GM23338 (cell line): ENCODE data around the gene WNT9A. TPM values are rescaled to one million over a fixed set of nuclear protein-coding genes. Genes with fewer than 3 reads are reported as not detected.

Experiments used
- ATAC-seq: fragments of 200-7000 bp; cut with Tn5 transposase; 3 replicates; pipeline ENCODE4 v1.9.1; 2020
- DNase-seq: peaks from one replicate; pipeline ENCODE4 v3.0.0-alpha.2; 2015; ENCODE audit warnings: low spot score
- H2AFZ ChIP-seq: fragments of 200-600 bp; sonication (generic); 2 replicates; pipeline ENCODE4 v1.8.0; 2016; ENCODE audit warnings: antibody characterized with exemption, mild to moderate bottlenecking, moderate library complexity
- H3F3A ChIP-seq: fragments of 200-600 bp; sonication (generic); replicated peaks from 2 replicates; pipeline ENCODE4 v1.8.0; 2017; ENCODE audit warnings: antibody characterized with exemption, mixed run types, low read depth
- H3K27ac ChIP-seq: fragments of 200-600 bp; sonication (generic); 2 replicates; pipeline ENCODE4 v1.6.1; 2016; ENCODE audit warnings: low read depth
- H3K27me3 ChIP-seq: fragments of 200-600 bp; sonication (generic); 2 replicates; pipeline ENCODE4 v1.8.0; 2016; ENCODE audit warnings: mild to moderate bottlenecking, mixed run types, moderate library complexity; ENCODE audit not compliant: insufficient read depth
- H3K36me3 ChIP-seq: fragments of 200-600 bp; sonication (generic); 2 replicates; pipeline ENCODE4 v1.8.0; 2016; ENCODE audit warnings: mild to moderate bottlenecking; ENCODE audit not compliant: insufficient read depth
- H3K4me1 ChIP-seq: fragments of 200-600 bp; sonication (generic); 2 replicates; pipeline ENCODE4 v1.8.0; 2016; ENCODE audit warnings: mild to moderate bottlenecking, moderate library complexity; ENCODE audit not compliant: insufficient read depth
- H3K4me2 ChIP-seq: fragments of 200-600 bp; sonication (generic); 2 replicates; pipeline ENCODE4 v1.7.1; 2017; ENCODE audit warnings: mixed run types
- H3K4me3 ChIP-seq: fragments of 200-600 bp; sonication (generic); 2 replicates; pipeline ENCODE4 v1.6.1; 2016; ENCODE audit warnings: mixed run types
- H3K79me2 ChIP-seq: fragments of 200-600 bp; sonication (generic); replicated peaks from 2 replicates; pipeline ENCODE4 v1.8.0; 2017; ENCODE audit warnings: mild to moderate bottlenecking; ENCODE audit not compliant: insufficient read depth
- H3K9me2 ChIP-seq: fragments of 200-600 bp; sonication (generic); 2 replicates; pipeline ENCODE4 v1.8.0; 2017; ENCODE audit not compliant: insufficient read depth
- H4K20me1 ChIP-seq: fragments of 200-600 bp; sonication (generic); replicated peaks from 2 replicates; pipeline ENCODE4 v1.8.0; 2017; ENCODE audit warnings: mild to moderate bottlenecking; ENCODE audit not compliant: insufficient read depth
- H3K27ac Mint-ChIP-seq: 2 replicates; pipeline ENCODE4 v1.8.0; 2020; ENCODE audit warnings: inconsistent platforms, mild to moderate bottlenecking, moderate library complexity, mixed read lengths
- H3K27me3 Mint-ChIP-seq: 3 replicates; pipeline ENCODE4 v1.8.0; 2022; ENCODE audit warnings: low read depth, mild to moderate bottlenecking, moderate library complexity, mixed read lengths, inconsistent platforms; ENCODE audit not compliant: insufficient read depth, poor library complexity
- H3K36me3 Mint-ChIP-seq: 3 replicates; pipeline ENCODE4 v1.8.0; 2021; ENCODE audit warnings: low read depth, mild to moderate bottlenecking, inconsistent platforms, moderate library complexity, mixed read lengths
- H3K4me1 Mint-ChIP-seq: 3 replicates; pipeline ENCODE4 v1.8.0; 2020; ENCODE audit warnings: mild to moderate bottlenecking, inconsistent platforms, mixed read lengths
- H3K4me3 Mint-ChIP-seq: 3 replicates; pipeline ENCODE4 v1.8.0; 2021; ENCODE audit warnings: moderate library complexity, mild to moderate bottlenecking, inconsistent platforms, mixed read lengths
- H3K9me3 Mint-ChIP-seq: 3 replicates; pipeline ENCODE4 v1.8.0; 2020; ENCODE audit warnings: moderate library complexity, mild to moderate bottlenecking, inconsistent platforms, mixed read lengths
- EZH2phosphoT487 ChIP-seq: fragments of 200-600 bp; sonication (generic); IDR thresholded peaks from one replicate; pipeline ENCODE4 v1.8.1; 2018; ENCODE audit warnings: antibody characterized with exemption; ENCODE audit not compliant: unreplicated experiment
- NANOG ChIP-seq: IDR thresholded peaks from 2 replicates; pipeline ENCODE4 v1.6.1; 2016; ENCODE audit warnings: antibody characterized with exemption, borderline replicate concordance
- STAT1 ChIP-seq: IDR thresholded peaks from one replicate; pipeline ENCODE4 v1.6.1; 2016; ENCODE audit warnings: antibody characterized with exemption; ENCODE audit not compliant: unreplicated experiment
- ZNF331 ChIP-seq: fragments of 250-450 bp; sonication (Bioruptor Pico); IDR thresholded peaks from 2 replicates; pipeline ENCODE4 v1.5.0; 2020; ENCODE audit warnings: low read depth, mild to moderate bottlenecking, moderate library complexity
- polyA plus RNA-seq: library from polyadenylated mRNA; unstranded; fragments of >200 nt; fragmentation: Nextera tagmentation; extraction: Ambion mirVana; gene quantifications from 2 replicates; pipeline ENCODE4 v1.2.1, GENCODE V29; 2016
- total RNA-seq: library from RNA; depleted of rRNA; stranded (reverse); fragments of >200 nt; shearing (Covaris generic); gene quantifications from 2 replicates; pipeline ENCODE4 v1.2.3, GENCODE V29; 2014
- TF ChIP-seq, protein P1 (sequence below): fragments of 250-450 bp; sonication (Bioruptor Pico); IDR thresholded peaks from 2 replicates; pipeline ENCODE4 v1.5.0; 2020; ENCODE audit warnings: mild to moderate bottlenecking, moderate library complexity
- TF ChIP-seq, protein P2 (sequence below), 2 experiments: fragments of 200-600 bp in 1 of 2; sonication (generic) in 1 of 2; conservative IDR thresholded peaks; 2 replicates each; pipeline versions ENCODE4 v1.5.1 to v1.6.1; 2016 to 2017; ENCODE audit warnings: antibody characterized with exemption in 2 of 2, low read depth in 2 of 2, mild to moderate bottlenecking in 2 of 2, moderate library complexity in 1 of 2

The WNT9A gene
- total and polyA plus RNA-seq, 2 experiments from 2014 or later, result 0.06 to 2.0 TPM

DNA sequence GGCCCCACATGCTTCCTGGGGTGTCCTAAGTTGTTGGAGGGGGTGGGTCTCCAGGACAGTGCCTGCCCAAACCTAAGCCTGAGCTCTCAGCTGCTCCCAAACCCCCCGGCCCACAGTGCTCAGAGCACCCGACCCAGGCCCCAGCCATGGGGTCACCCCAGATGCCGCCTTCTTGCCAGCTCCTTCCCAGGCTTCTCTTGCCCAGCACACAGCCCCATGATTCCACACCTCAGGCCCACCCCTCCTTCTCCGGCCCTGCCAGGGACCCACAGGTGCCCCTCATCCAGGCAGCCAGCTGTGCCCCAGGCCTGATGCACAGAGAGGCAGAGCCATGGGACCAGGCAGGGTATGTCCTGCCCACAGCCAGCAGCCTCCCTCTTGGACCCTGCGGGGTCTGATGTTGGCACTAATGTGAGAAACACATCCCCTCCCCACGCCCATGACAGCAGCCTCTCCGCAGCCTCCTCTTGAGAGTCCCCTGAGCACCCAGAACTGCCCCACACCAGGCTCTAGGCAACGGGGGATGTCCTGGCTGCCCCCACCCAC, 4.9 kb downstream of the WNT9A start (continued):
- TF ChIP-seq, protein P1, sequence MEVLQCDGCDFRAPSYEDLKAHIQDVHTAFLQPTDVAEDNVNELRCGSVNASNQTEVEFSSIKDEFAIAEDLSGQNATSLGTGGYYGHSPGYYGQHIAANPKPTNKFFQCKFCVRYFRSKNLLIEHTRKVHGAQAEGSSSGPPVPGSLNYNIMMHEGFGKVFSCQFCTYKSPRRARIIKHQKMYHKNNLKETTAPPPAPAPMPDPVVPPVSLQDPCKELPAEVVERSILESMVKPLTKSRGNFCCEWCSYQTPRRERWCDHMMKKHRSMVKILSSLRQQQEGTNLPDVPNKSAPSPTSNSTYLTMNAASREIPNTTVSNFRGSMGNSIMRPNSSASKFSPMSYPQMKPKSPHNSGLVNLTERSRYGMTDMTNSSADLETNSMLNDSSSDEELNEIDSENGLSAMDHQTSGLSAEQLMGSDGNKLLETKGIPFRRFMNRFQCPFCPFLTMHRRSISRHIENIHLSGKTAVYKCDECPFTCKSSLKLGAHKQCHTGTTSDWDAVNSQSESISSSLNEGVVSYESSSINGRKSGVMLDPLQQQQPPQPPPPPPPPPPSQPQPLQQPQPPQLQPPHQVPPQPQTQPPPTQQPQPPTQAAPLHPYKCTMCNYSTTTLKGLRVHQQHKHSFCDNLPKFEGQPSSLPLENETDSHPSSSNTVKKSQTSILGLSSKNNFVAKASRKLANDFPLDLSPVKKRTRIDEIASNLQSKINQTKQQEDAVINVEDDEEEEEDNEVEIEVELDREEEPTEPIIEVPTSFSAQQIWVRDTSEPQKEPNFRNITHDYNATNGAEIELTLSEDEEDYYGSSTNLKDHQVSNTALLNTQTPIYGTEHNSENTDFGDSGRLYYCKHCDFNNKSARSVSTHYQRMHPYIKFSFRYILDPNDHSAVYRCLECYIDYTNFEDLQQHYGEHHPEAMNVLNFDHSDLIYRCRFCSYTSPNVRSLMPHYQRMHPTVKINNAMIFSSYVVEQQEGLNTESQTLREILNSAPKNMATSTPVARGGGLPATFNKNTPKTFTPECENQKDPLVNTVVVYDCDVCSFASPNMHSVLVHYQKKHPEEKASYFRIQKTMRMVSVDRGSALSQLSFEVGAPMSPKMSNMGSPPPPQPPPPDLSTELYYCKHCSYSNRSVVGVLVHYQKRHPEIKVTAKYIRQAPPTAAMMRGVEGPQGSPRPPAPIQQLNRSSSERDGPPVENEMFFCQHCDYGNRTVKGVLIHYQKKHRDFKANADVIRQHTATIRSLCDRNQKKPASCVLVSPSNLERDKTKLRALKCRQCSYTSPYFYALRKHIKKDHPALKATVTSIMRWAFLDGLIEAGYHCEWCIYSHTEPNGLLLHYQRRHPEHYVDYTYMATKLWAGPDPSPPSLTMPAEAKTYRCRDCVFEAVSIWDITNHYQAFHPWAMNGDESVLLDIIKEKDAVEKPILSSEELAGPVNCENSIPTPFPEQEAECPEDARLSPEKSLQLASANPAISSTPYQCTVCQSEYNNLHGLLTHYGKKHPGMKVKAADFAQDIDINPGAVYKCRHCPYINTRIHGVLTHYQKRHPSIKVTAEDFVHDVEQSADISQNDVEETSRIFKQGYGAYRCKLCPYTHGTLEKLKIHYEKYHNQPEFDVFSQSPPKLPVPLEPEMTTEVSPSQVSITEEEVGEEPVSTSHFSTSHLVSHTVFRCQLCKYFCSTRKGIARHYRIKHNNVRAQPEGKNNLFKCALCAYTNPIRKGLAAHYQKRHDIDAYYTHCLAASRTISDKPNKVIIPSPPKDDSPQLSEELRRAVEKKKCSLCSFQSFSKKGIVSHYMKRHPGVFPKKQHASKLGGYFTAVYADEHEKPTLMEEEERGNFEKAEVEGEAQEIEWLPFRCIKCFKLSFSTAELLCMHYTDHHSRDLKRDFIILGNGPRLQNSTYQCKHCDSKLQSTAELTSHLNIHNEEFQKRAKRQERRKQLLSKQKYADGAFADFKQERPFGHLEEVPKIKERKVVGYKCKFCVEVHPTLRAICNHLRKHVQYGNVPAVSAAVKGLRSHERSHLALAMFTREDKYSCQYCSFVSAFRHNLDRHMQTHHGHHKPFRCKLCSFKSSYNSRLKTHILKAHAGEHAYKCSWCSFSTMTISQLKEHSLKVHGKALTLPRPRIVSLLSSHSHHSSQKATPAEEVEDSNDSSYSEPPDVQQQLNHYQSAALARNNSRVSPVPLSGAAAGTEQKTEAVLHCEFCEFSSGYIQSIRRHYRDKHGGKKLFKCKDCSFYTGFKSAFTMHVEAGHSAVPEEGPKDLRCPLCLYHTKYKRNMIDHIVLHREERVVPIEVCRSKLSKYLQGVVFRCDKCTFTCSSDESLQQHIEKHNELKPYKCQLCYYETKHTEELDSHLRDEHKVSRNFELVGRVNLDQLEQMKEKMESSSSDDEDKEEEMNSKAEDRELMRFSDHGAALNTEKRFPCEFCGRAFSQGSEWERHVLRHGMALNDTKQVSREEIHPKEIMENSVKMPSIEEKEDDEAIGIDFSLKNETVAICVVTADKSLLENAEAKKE, result no peak
- no peak for TF ChIP-seq STAT1
- no peak for TF ChIP-seq NANOG
- no peak for TF ChIP-seq EZH2phosphoT487

DNA sequence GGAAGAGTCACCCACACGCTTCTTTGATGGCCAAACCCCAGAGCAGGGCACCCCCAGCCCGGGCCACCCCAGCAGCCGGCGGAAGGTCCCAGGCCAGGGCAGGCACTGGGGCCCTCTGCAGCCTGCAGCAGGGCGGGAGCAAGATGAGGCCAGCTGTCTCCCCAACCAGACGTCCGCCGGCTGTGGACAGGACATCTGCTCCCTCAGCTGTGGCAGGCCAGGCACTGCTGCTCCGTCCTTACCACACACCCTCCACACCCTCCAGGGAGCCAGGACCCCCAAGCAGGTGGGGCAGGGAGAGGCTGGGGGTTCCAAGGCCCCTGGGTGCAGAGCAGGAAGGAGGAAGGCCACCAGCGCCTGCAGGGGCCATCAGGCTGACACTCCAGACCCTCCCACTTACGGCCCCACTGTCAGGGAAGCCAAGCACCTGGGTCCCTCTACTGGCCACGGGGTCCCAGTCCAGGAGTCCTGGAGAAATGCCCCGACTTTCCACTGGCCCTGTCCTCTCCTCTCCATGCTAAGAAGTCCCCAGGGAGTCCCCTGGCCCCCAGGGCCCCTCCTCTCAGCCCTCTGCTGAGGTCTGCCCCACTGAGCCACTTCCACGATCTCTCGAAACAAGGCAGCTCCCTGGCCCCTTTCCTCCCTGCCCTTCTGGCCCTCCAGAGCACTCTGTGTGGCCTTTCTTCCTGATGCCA, 5.6 kb downstream of the WNT9A start:
- H3K27me3 Mint-ChIP-seq, result peaks cover 15% of the 10 kb centered on the region
- Histone ChIP-seq H3K27ac (no peak overlapping the region), H3K4me2 (no peak overlapping the region), H3K36me3 (no peaks in the 10 kb centered on the region), H3K27me3 (peaks cover 2% of the 10 kb centered on the region), H4K20me1 (peaks cover 5% of the 10 kb centered on the region; the same call in 1 of the 2 replicates), H3K4me3 (no peak overlapping the region), H3K79me2 (no peaks in the 10 kb centered on the region), H2AFZ (no peak overlapping the region), H3K9me2 (no peaks in the 10 kb centered on the region), H3K4me1 (no peaks in the 10 kb centered on the region), H3F3A (0 out of 2 replicates have a peak, but pooled peaks cover 1% of the 10 kb centered on the region)
- H3K27ac Mint-ChIP-seq, result no peak overlapping the region
- ATAC-seq (peak; percentile 10; the same call in 2 of the 3 replicates), DNase-seq (peak; percentile 50)
- peaks cover 5% of the 10 kb centered on the region; the same call in 2 of the 3 replicates for H3K4me1 Mint-ChIP-seq
- no peaks in the 10 kb centered on the region for H3K36me3 Mint-ChIP-seq
- no peaks in the 10 kb centered on the region for H3K9me3 Mint-ChIP-seq
- H3K4me3 Mint-ChIP-seq, result no peak overlapping the region
- TF ChIP-seq, protein P1, result no peak
- TF ChIP-seq ZNF331 (CRISPR knock-in tag), result no peak
- TF ChIP-seq, protein P2, sequence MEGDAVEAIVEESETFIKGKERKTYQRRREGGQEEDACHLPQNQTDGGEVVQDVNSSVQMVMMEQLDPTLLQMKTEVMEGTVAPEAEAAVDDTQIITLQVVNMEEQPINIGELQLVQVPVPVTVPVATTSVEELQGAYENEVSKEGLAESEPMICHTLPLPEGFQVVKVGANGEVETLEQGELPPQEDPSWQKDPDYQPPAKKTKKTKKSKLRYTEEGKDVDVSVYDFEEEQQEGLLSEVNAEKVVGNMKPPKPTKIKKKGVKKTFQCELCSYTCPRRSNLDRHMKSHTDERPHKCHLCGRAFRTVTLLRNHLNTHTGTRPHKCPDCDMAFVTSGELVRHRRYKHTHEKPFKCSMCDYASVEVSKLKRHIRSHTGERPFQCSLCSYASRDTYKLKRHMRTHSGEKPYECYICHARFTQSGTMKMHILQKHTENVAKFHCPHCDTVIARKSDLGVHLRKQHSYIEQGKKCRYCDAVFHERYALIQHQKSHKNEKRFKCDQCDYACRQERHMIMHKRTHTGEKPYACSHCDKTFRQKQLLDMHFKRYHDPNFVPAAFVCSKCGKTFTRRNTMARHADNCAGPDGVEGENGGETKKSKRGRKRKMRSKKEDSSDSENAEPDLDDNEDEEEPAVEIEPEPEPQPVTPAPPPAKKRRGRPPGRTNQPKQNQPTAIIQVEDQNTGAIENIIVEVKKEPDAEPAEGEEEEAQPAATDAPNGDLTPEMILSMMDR (conservative IDR thresholded peaks at IDR 0.05; ENCODE audit: low read depth in 2 of 2), result peak in 1 of 2 experiments; percentile 62; a peak in 2 of 4 replicates
